Spinal cord (tissue), 10 donors: Measurements from ENCODE around the gene DAAM1. TPM values are rescaled to one million over a fixed set of nuclear protein-coding genes. Genes with fewer than 3 reads are reported as not detected.

Source experiments
- DNase-seq, 6 donors: peaks; one replicate each; pipeline versions ENCODE4 v3.0.0 to v3.0.0-alpha.2; 2013 to 2015; ENCODE audit warnings: low spot score in 6 of 6, low read depth in 4 of 6
- H3K27ac ChIP-seq: one replicate; pipeline ENCODE4 v1.5.1; 2013; ENCODE audit warnings: low read depth, low read length, control low read depth
- H3K27me3 ChIP-seq: one replicate; pipeline ENCODE4 v1.6.1; 2013; ENCODE audit warnings: low read length; ENCODE audit not compliant: control insufficient read depth, insufficient read depth
- H3K36me3 ChIP-seq: one replicate; pipeline ENCODE4 v1.6.1; 2013; ENCODE audit warnings: low read length; ENCODE audit not compliant: control insufficient read depth, insufficient read depth
- H3K4me1 ChIP-seq: one replicate; pipeline ENCODE4 v1.6.1; 2013; ENCODE audit warnings: low read length; ENCODE audit not compliant: control insufficient read depth, insufficient read depth
- H3K4me3 ChIP-seq: one replicate; pipeline ENCODE4 v1.5.1; 2013; ENCODE audit warnings: low read depth, low read length, control low read depth
- H3K9me3 ChIP-seq: one replicate; pipeline ENCODE4 v1.6.1; 2013; ENCODE audit warnings: low read length; ENCODE audit not compliant: control insufficient read depth, insufficient read depth
- WGBS: methylation state at CpG from one replicate; pipeline ENCODE4 v1.1.5; 2013; ENCODE audit warnings: missing lambda C conversion rate; ENCODE audit not compliant: insufficient coverage; 5-methylcytosine and 5-hydroxymethylcytosine counted together
- polyA plus RNA-seq, 2 donors: library from polyadenylated mRNA; unstranded; fragments of 120-200 nt; gene quantifications; one replicate each; pipeline ENCODE4 v1.2.1, GENCODE V29; 2013; ENCODE audit not compliant: insufficient read length in 2 of 2
- total RNA-seq, 2 donors: library from RNA; depleted of rRNA in 1 of 2; stranded (reverse); fragments of 120-200 nt in 1 of 2; fragments of >200 nt in 1 of 2; gene quantifications; one replicate each; pipeline versions ENCODE4 v1.2.3 to v1.2.4, GENCODE V29; 2013 to 2014
- donor health status: healthy.

DAAM1 gene
- total and polyA plus RNA-seq, 4 donors: 32.9 to 78.0 (median 61.7) TPM

GRCh38 chr14:59261334-59261733 lies 72.9 kb downstream of the DAAM1 start:
- H3K4me1 ChIP-seq: no peaks in the 10 kb centered on the region
- peaks cover 5% of the 10 kb centered on the region for H3K36me3 ChIP-seq
- H3K27me3 ChIP-seq: no peaks in the 10 kb centered on the region
- H3K4me3 ChIP-seq: no peak overlapping the region
- DNase-seq: no peak
- no peaks in the 10 kb centered on the region for H3K9me3 ChIP-seq
- no CpG with 5 or more reads among the region's 3 CpGs for WGBS
- H3K27ac ChIP-seq: no peak overlapping the region

GRCh38 chr14:59262717-59263454 lies 74.4 kb downstream of the DAAM1 start:
- Histone ChIP-seq H3K27ac (no peak overlapping the region), H3K27me3 (no peaks in the 10 kb centered on the region), H3K4me1 (no peaks in the 10 kb centered on the region), H3K36me3 (peaks cover 5% of the 10 kb centered on the region), H3K4me3 (no peak overlapping the region), H3K9me3 (no peaks in the 10 kb centered on the region)
- WGBS: 77% methylated on average over 6 of the region's 7 CpGs
- no peak for DNase-seq

DNA sequence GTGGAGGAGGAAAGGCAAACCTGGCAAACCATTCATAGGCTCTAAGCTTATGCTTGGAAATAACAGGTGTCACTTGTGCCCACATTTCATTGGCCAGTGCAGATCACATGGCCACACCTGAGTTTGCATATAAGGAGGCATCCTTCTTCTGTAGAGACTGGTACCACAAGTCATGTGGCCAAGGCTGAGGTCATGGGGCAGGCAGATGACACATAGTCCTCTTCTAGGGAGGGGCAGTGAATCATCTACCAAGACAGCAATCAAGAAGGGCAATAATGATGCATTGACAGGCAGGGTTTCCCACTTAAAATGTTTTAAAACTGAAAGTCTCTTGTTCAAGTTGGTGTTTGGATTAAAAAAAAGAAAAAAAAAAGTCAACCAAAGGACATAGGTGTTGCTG lies 77.3 kb downstream of the DAAM1 start:
- no peak overlapping the region for H3K27ac ChIP-seq
- no peaks in the 10 kb centered on the region for H3K9me3 ChIP-seq
- no peaks in the 10 kb centered on the region for H3K4me1 ChIP-seq
- no peaks in the 10 kb centered on the region for H3K27me3 ChIP-seq
- H3K4me3 ChIP-seq: no peak overlapping the region
- peaks cover 5% of the 10 kb centered on the region for H3K36me3 ChIP-seq
- DNase-seq: no peak

DNA sequence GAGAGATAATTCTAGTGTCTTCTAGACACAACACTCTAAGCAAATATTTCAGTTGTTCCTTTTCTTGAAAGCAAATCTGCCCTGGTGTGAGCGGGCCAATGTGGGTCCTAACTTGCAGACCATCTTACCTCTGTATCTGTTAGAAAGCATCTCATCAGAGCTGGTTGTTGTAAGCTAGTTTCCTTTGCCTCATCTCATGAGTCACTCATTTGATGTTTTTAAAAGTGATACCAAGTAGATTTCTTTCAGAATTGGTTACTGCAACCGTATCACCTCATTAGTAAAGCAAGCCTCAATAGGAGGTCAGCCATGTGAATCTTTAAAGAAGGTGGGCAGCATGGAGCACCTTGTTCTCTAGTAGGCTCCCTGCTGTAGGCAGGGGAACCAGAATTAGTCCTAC lies 78.6 kb downstream of the DAAM1 start:
- DNase-seq: no peak
- Histone ChIP-seq H3K4me3 (no peak overlapping the region), H3K4me1 (no peaks in the 10 kb centered on the region), H3K27ac (no peak overlapping the region), H3K27me3 (no peaks in the 10 kb centered on the region), H3K36me3 (peaks cover 5% of the 10 kb centered on the region), H3K9me3 (no peaks in the 10 kb centered on the region)
- no CpG with 5 or more reads among the region's 2 CpGs for WGBS

DNA sequence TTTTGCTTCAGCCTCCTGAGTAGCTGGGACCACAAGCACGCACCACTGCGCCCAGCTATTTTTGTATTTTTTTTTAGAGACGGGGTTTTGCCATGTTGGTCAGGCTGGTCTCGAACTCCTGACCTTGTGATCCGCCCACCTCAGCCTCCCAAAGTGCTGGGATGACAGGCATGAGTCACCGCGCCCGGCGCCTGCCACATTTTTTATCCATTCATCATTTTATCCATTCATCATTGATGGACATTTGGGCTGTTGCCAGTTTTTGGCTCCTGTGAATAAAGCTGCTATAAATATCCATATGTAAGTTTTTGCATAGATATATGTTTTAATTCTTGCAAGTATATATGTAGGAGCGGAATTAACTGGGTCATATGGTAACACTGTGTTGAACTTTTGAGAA lies 79.5 kb downstream of the DAAM1 start:
- no peaks in the 10 kb centered on the region for H3K4me1 ChIP-seq
- no CpG with 5 or more reads among the region's 10 CpGs for WGBS
- no peaks in the 10 kb centered on the region for H3K9me3 ChIP-seq
- peaks cover 5% of the 10 kb centered on the region for H3K36me3 ChIP-seq
- no peak overlapping the region for H3K4me3 ChIP-seq
- no peak overlapping the region for H3K27ac ChIP-seq
- DNase-seq: no peak
- H3K27me3 ChIP-seq: no peaks in the 10 kb centered on the region

DNA sequence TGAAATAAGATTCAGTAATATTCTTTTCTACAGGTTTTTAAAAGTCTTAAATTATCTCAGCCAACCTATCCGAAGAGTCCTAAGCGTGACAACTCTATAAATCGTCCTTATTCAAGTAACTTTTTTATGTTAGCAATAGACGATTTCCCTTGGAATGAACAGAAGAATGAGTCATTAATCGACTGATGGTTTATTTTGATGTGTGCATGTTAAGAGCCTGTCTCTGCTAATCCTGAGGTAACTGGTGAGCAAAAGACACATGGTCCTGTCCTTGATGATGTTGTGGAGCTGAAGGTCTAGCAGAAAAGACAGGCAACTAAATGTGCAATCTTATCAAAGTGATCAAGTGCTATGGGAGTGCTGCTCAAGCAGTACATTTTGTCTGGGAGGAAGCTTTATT lies 80.4 kb downstream of the DAAM1 start:
- no peak for DNase-seq
- Histone ChIP-seq H3K4me1 (no peaks in the 10 kb centered on the region), H3K27ac (no peak overlapping the region), H3K36me3 (peaks cover 5% of the 10 kb centered on the region), H3K4me3 (no peak overlapping the region), H3K9me3 (no peaks in the 10 kb centered on the region), H3K27me3 (no peaks in the 10 kb centered on the region)
- WGBS: 93% methylated on average over 2 of the region's 5 CpGs

GRCh38 chr14:59269466-59269865 lies 81.0 kb downstream of the DAAM1 start:
- DNase-seq: peak in 1 of 6 donors; percentile 31
- no peak overlapping the region for H3K27ac ChIP-seq
- 80% methylated on average over 1 of the region's 3 CpGs for WGBS
- H3K27me3 ChIP-seq: no peaks in the 10 kb centered on the region
- peaks cover 5% of the 10 kb centered on the region for H3K36me3 ChIP-seq
- no peaks in the 10 kb centered on the region for H3K9me3 ChIP-seq
- H3K4me3 ChIP-seq: no peak overlapping the region
- no peaks in the 10 kb centered on the region for H3K4me1 ChIP-seq

DNA sequence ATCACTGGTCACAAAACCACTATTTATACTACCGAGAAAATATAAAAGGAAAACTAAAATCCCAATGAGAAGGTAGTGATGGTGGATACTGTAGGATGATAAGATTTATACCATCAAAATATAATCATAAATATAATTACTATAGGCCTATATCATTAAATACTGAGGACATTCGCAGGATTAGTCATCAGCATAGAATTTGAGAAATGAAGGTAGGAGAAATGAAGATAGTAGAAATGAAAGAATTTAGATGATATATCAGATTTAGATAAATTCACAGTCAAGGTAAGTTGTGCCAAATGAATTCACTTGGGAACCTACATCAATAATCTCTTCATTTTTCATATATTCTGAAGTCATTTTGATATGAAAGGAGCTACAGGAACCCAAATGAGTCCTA lies 82.8 kb downstream of the DAAM1 start:
- no peak overlapping the region for H3K27ac ChIP-seq

GRCh38 chr14:59271734-59272133 lies 83.3 kb downstream of the DAAM1 start:
- peaks cover 4% of the 10 kb centered on the region for H3K4me1 ChIP-seq
- no peak for DNase-seq
- H3K27me3 ChIP-seq: no peaks in the 10 kb centered on the region
- no CpG with 5 or more reads among the region's 4 CpGs for WGBS
- H3K9me3 ChIP-seq: no peaks in the 10 kb centered on the region
- H3K4me3 ChIP-seq: no peak overlapping the region
- no peak overlapping the region for H3K27ac ChIP-seq
- no peaks in the 10 kb centered on the region for H3K36me3 ChIP-seq

More for the DNA sequence above, 82.8 kb downstream of the DAAM1 start:
- Histone ChIP-seq H3K4me1 (peaks cover 4% of the 10 kb centered on the region), H3K36me3 (no peaks in the 10 kb centered on the region), H3K27me3 (no peaks in the 10 kb centered on the region), H3K4me3 (no peak overlapping the region), H3K9me3 (no peaks in the 10 kb centered on the region)
- no peak for DNase-seq
- WGBS: no CpG with 5 or more reads among the region's 2 CpGs

DNA sequence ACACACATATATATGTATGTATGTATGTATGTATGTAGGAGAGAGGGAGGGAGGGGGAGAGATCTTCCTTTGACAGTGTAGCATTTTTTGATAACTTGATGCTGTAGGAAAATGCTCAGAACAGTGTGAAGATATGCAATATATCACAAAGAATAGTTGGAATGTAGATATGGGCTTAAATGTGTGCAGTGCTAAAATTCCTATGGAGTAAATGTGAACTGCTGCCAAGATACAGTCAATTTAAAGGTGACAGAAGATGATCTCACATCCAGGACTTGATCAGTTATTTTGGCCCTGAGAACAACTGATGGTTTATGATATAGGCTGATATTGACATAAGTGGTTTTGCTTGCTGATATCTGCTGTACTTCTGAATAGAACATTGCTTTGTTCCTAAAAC lies 84.2 kb downstream of the DAAM1 start:
- Histone ChIP-seq H3K27ac (no peak overlapping the region), H3K27me3 (no peaks in the 10 kb centered on the region), H3K36me3 (no peaks in the 10 kb centered on the region), H3K4me1 (peaks cover 4% of the 10 kb centered on the region), H3K9me3 (no peaks in the 10 kb centered on the region), H3K4me3 (no peak overlapping the region)
- DNase-seq: no peak
